GM21360 (cell line): Measurements from ENCODE around the gene KCNC3.

ENCODE experiments used
- ATAC-seq: cut with Tn5 transposase; IDR thresholded peaks from one replicate; pipeline ENCODE4 v1.9.1; 2021; ENCODE audit warnings: mild to moderate bottlenecking, moderate library complexity; ENCODE audit not compliant: unreplicated experiment

The KCNC3 gene

DNA sequence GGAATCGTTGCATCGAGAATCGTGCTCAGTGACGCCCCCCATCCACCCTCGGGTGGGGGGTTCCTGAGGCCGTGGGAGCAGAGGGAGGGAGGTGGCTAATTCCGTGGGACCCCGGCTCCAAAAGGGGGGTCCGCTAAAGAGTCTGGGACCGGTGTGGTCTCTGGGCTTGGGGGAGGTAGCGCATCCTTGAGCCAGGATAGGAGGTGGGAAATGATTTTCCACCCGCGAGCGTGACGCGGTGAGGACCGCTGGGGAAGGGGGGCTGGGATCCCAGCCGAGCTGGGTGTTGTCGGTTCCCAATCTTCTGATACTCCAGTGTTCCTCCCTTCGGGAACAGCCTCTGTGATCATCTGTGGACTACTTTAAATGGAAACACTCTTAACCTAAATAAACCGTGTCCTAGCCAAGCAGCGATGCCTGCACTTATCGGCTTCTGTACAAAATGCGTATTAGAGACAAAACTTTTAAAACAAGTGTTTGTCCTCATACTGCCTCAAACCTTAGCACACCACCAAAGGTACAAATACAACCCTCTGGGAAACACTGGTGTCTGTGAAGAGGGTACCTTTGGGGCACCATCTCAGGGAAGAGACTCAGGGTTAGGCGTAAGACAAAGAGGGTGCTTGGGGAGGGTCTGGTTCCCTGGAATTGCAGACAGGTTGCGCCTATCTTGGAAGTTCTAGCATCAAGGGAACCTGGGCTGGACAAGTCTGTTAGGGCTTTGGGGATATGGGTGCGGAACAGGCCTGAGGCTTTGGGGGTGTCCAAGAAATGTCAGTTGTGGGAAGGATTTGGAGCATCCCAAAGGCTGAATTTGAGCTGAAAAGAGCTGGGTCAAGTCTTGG lies 16.0 kb downstream of the KCNC3 start:
- ATAC-seq = no peak

GRCh38 chr19:50311723-50312635 lies 17.2 kb downstream of the KCNC3 start:
- no peak for ATAC-seq

DNA sequence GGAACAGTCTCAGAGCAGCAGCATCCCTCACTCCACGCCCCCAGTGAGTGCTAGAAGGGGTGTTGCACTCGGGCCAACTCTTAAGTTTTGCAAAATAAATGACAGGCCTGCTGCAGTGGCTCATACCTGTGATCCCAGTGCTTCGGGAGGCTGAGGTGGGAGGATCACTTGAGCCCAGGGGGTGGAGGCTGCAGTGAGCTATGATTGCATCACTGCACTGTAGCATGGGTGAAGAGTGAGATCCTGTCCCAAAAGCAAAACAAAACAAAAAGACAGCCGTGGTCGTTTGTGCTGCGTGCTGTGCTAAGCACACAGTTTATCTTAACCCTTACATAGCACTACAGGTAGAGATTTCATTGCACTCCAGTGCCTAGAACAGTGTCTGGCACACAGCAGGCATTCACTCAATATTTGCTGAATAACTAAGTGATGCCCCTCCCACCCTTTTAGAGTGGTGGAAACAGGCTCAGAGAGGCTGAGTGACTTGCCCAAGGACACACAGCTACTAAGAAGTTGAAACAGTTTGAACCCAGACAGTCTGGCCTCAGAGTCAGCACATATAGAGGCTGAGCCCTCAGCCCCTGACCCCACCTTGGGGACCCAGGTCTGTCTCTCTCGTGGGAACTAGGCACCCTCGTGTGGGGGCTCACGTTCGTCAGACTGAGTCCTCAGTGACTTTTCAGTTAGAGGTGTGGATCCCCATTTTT lies 18.3 kb downstream of the KCNC3 start:
- ATAC-seq = no peak

DNA sequence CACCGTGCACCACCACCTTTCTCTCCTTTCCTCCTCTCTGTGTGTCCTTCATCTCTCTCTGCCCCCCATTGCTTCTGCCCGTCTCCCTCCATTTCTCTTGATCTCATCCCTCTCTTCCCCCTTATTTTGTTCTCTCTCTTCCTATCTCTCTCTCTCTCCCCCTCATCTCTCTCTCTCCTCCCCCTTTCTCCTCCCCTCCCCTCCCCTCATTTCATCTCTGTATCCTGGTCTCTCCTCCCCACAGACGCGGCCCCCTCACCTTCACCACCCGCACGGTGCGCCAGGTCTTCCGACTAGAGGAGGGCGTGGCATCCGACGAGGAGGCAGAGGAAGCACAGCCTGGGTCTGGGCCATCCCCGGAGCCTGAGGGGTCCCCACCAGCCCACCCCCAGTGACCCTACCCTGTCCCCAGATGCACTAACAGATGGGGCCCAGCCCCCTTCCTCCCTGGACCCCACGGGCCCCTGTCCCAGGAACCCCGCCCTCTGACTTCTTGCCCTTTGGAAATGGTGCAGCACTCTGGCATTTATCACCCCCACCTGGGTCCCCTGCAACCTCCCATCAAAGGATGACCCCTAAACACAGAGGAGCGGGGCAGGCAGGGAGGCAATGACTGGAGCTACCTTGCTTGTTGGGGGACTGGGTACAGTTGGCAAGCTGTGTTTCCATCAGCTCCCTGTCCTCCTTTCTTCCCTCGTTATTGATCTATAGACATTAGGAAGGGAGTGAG lies 19.6 kb downstream of the KCNC3 start:
- ATAC-seq = no peak

DNA sequence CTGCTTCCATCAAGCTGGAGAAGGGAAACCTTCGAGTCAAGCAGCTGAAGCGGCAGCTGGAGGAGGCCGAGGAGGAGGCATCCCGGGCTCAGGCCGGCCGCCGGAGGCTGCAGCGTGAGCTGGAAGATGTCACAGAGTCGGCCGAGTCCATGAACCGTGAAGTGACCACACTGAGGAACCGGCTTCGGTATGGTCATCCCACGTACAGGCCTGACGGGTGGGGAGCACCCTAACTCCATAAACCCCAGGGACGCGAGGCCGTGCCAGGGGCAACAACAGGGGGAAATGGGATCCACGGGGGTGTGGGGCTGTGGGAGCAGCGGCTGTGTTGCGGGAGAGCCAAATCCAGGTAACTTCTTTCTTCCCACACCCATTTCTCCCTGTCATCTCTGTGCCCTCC lies 20.2 kb downstream of the KCNC3 start:
- ATAC-seq = no peak

DNA sequence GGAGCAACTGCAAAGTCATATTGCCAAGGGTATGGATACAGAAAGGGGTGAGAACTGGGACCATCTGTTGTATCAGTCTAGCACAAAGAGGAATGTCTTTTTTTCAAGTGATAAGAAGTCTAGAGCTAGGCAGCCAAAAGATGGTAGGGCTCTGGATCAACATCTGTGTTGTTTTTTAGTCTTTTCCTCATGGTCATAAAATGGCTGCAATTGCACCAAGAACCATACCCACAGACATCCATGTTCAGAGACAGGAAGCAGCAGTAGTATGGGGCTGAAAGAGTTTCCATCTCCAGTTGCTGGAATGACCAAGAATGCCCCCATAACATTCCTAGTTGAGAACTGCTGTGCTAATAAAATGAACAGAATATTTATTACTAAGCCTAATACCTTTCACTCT lies 25.6 kb downstream of the KCNC3 start:
- ATAC-seq = no peak

DNA sequence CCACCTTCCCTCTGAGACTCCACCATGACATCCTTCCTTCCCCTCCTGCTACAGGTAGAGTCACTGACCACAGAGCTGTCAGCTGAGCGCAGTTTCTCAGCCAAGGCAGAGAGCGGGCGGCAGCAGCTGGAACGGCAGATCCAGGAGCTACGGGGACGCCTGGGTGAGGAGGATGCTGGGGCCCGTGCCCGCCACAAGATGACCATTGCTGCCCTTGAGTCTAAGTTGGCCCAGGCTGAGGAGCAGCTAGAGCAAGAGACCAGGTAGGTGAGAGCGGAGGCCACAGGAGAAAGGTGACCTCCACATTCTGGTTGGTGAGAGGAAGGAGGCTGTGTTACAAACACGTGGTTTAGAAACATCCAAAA lies 27.6 kb downstream of the KCNC3 start:
- ATAC-seq = no peak

DNA sequence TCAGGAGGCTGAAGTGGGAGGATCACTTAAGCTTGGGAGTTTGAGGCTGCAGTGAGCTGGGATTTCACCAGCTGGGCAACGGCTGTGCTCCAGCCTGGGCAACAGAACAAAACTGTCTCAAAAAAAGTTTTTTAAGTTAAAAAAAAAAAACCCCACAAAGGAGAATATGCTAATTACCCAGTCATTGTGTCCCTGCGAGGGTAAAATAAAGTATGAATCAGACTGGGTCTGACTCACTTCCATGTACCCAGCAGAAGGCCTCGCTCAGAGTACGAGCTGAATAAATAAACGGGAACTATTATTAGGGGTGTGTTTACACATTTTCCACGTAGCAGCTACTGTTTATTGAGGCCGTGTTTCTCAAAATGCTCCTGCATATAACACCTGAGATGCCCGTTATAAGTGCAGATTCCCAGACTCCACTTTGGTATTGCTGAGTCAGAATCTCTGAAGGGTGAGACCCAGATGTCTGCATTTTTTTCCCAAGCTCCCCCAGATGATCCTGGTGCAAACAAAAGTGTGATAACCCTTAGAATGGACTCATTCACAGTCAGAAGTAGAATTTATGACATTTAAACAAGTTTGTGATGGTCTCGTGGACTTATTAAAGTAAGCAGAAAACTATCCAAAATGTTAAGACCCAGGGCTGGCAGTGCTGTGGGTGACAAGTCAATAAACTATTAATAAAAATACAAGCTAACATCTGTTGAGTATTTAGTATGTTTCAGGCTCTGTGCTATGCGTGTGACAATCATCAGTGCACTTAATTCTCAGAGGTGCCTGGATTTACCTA lies 28.2 kb downstream of the KCNC3 start:
- no peak for ATAC-seq

GRCh38 chr19:50300051-50300450 lies 29.1 kb downstream of the KCNC3 start:
- ATAC-seq = no peak

DNA sequence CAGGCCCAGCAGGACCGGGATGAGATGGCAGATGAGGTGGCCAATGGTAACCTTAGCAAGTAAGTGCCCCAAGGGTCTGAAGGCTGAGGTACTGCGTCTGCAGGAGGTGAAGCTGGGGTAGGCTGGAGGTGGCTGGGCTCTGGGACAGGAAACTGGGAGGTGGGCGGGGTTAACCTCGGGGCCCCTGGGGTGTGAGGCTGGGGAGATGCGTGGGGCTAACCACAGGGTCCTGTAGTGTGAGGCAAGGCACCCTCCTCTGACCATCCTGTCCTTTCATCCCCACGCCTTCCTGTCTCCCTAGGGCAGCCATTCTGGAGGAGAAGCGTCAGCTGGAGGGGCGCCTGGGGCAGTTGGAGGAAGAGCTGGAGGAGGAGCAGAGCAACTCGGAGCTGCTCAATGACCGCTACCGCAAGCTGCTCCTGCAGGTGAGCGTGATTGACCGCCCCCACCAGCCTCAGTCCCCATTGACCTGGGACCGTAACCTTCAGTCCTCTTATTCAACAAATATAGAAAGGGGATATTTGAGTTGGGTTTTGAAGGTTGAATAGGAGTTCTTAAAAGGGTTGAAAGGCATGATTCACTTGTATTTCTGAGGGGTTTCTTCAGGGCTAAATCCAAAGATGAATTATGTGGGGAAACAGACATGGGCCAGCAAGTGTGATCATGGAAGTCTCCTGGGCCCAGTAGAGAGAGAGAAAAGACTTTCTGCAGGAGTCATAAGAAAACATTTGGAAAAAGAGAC lies 35.7 kb downstream of the KCNC3 start:
- no peak for ATAC-seq

GRCh38 chr19:50292216-50292827 lies 36.9 kb downstream of the KCNC3 start:
- ATAC-seq = no peak

GRCh38 chr19:50290775-50291174 lies 38.4 kb downstream of the KCNC3 start:
- no peak for ATAC-seq

GRCh38 chr19:50290011-50290410 lies 39.2 kb downstream of the KCNC3 start:
- ATAC-seq = no peak

DNA sequence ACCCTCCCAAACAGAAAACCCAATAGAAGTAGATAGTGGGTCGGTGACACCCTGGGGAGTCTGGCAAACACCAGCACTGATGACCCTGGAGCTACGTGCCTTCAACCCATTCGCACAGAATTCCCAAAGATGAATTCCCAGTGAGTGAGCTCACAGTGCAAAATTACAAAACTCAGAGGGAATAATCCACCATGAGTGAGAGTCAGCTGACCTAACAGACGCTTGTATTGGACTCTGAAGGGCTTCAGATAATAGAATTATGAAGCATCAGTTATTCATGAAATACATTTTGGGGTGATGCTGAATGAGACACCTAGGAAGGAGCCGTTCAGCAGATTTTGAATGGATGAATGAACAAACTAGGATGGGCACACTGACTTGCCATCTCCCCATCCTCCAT lies 40.2 kb downstream of the KCNC3 start:
- no peak for ATAC-seq

DNA sequence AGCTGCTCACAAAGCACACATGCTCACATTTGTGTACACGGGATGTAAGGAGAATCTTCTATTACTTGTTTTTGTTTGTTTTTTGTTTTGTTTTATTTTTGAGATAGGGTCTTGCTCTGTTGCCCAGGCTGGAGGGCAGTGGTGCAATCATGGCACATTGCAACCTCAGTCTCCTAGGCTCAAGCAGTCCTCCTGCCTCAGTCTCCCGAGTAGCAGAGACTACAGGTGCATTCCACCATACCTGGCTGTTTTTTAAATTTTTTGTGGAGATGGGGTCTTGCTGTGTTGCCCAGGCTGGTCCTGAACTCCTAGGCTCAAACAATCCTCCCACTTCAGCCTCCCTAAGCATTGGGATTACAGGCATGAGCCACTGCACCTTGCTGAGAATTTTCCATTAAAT lies 41.8 kb downstream of the KCNC3 start:
- ATAC-seq = no peak

GRCh38 chr19:50286443-50286842 lies 42.7 kb downstream of the KCNC3 start:
- no peak for ATAC-seq

DNA sequence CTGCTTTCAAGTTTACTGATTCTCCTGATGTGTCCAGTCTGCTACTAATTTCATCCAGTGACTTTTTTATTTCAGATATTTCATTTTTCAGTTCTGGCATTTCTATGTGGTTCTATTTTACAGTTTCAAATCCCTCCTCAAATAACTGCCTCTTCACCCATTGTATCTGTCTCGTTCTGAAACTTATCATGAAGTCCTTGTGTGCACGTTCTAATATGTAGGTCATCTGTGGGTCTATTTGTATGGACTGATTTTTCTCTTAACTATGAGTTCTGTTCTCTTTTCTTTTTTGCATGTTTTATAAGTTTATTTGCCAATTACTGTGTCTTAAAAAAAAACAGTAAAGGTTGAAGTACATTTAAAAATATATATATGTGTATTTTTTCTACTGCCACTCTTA lies 43.3 kb downstream of the KCNC3 start:
- ATAC-seq = no peak

- no peak for ATAC-seq
Observed at GRCh38 chr19:50281491-50281890, 47.7 kb downstream of the KCNC3 start.

GRCh38 chr19:50280983-50281382 lies 48.2 kb downstream of the KCNC3 start:
- ATAC-seq = no peak
